NCI-H226 (cell line): Measurements from ENCODE around the gene PRDX4.
A peak's percentile ranks its signal among the peaks of the same experiment; 100 is the strongest.
"Not testable (repeated sequence)": the region's sequence is repeated elsewhere in the genome, so short reads cannot be mapped to it uniquely, and the experiment has no call there.

Source experiments
- DNase-seq: peaks from one replicate; pipeline ENCODE4 v3.0.0-alpha.2; 2015

PRDX4 gene

GRCh38 chrX:23667239-23668177 is at the start of gene PRDX4:
Gene PRDX4, plus strand, starts transcription at chrX:23667493. Its CDS starts 78 bp downstream, at chrX:23667571.
- peak; percentile 50 for DNase-seq

- no peak for DNase-seq
Observed at GRCh38 chrX:23621621-23622265, 45.5 kb upstream of the PRDX4 start.

- no peak for DNase-seq
Observed at GRCh38 chrX:23623797-23624196, 43.5 kb upstream of the PRDX4 start.

- DNase-seq: no peak
Observed at GRCh38 chrX:23626651-23627050, 40.6 kb upstream of the PRDX4 start.

GRCh38 chrX:23628131-23628530 is 39.2 kb upstream of the PRDX4 start:
- no peak for DNase-seq

GRCh38 chrX:23631136-23631535 is 36.2 kb upstream of the PRDX4 start:
- peak; percentile 14 for DNase-seq

- no peak for DNase-seq
Observed at GRCh38 chrX:23633834-23634580, 33.3 kb upstream of the PRDX4 start.

- DNase-seq: no peak
Observed at GRCh38 chrX:23637187-23637586, 30.1 kb upstream of the PRDX4 start.

GRCh38 chrX:23643020-23643419 is 24.3 kb upstream of the PRDX4 start:
- DNase-seq: no peak

- DNase-seq: no peak
Observed at GRCh38 chrX:23644744-23645143, 22.5 kb upstream of the PRDX4 start.

- DNase-seq: no peak
Observed at GRCh38 chrX:23656091-23656490, 11.2 kb upstream of the PRDX4 start.

GRCh38 chrX:23656684-23657083 is 10.6 kb upstream of the PRDX4 start:
- no peak for DNase-seq

GRCh38 chrX:23659339-23659738 is 8.0 kb upstream of the PRDX4 start:
- no peak for DNase-seq

- DNase-seq: not testable (repeated sequence)
Observed at GRCh38 chrX:23660083-23660765, 7.1 kb upstream of the PRDX4 start.

- no peak for DNase-seq
Observed at GRCh38 chrX:23660766-23661132, 6.5 kb upstream of the PRDX4 start.

- DNase-seq: no peak
Observed at GRCh38 chrX:23661671-23662070, 5.6 kb upstream of the PRDX4 start.

GRCh38 chrX:23662187-23662586 is 5.1 kb upstream of the PRDX4 start:
- DNase-seq: no peak

- peak; percentile 2 for DNase-seq
Observed at GRCh38 chrX:23662853-23663252, 4.4 kb upstream of the PRDX4 start.

GRCh38 chrX:23664496-23664895 is 2.8 kb upstream of the PRDX4 start:
- no peak for DNase-seq

- DNase-seq: no peak
Observed at GRCh38 chrX:23666282-23666681, 1.0 kb upstream of the PRDX4 start.

- DNase-seq: no peak
Observed at GRCh38 chrX:23668335-23668734, 1.0 kb downstream of the PRDX4 start.

GRCh38 chrX:23670528-23670927 is 3.2 kb downstream of the PRDX4 start:
- no peak for DNase-seq

GRCh38 chrX:23673108-23673507 is 5.8 kb downstream of the PRDX4 start:
- no peak for DNase-seq
